ENCODE data around the gene EPHB2.

The EPHB2 gene

DNA sequence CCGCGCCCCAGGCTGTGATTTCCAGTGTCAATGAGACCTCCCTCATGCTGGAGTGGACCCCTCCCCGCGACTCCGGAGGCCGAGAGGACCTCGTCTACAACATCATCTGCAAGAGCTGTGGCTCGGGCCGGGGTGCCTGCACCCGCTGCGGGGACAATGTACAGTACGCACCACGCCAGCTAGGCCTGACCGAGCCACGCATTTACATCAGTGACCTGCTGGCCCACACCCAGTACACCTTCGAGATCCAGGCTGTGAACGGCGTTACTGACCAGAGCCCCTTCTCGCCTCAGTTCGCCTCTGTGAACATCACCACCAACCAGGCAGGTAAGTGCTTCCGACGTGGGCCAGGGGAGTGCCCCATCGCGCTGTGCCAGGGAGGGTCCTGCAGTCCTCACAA lies 154.2 kb downstream of the EPHB2 start:
- DNase-seq, result no peak

GRCh38 chr1:22865736-22866135 lies 155.1 kb downstream of the EPHB2 start:
- no peak for DNase-seq

- no peak for DNase-seq
These were observed 156.2 kb downstream of the EPHB2 start for GRCh38 chr1:22866868-22867267.

- no peak for DNase-seq
These were observed 157.7 kb downstream of the EPHB2 start for GRCh38 chr1:22868331-22868730.

- no peak for DNase-seq
These were observed 158.7 kb downstream of the EPHB2 start for GRCh38 chr1:22869325-22869724.

DNA sequence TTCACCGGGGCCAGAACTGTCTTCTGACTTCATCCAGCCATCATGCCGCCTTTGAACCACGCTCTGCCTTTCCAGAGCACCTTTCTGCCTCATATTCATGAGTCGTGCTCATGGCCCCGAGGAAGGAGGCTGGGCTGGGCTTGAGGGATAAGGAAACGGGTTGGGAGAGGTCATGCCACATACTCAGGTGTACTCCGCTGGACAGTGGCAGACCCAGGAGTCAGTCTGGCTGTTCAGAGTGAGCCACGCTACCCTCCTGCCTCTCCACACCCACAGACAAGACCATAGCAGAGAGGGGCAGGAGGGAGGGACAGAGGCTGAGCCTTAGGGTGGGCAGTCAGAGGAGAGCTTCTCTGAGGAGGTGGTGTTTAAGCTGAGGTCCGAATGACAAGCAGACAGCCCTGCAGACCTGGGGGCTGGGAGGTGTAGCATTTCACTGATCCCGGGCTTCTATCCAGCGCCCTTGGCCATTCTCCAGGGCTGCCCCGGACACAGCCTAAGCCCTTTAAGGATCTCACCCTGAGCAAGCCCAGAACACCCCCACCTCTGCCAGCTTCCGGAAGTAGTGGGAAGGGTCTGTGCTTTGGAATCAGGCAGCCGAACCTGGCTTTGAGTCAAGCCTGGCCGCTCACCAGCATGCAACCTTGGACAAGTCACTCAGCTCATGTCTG lies 159.7 kb downstream of the EPHB2 start:
- no peak for DNase-seq

GRCh38 chr1:22872981-22873664 lies 162.5 kb downstream of the EPHB2 start:
- DNase-seq, result no peak

DNA sequence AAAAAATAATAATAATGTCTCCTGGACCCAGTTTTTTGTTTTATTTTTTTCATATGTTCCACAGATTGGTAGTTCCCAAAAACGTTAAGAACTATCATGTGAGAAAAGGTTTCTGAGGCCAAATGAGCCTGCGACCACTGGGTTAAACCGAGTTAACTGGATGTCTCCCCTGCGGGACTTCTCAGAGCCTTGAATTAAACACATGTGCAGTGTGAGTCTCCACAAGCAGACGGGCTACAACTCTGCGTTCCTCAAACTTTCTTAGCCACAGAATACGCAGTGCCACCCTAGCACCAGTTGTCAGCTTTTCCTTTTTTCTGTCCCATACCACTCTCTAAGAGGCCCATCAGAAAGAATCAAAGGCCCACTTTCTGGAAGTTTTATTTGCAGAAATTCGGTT lies 164.1 kb downstream of the EPHB2 start:
- no peak for DNase-seq

GRCh38 chr1:22875241-22875640 lies 164.6 kb downstream of the EPHB2 start:
- DNase-seq, result no peak

GRCh38 chr1:22875841-22876240 lies 165.2 kb downstream of the EPHB2 start:
- DNase-seq, result no peak

DNA sequence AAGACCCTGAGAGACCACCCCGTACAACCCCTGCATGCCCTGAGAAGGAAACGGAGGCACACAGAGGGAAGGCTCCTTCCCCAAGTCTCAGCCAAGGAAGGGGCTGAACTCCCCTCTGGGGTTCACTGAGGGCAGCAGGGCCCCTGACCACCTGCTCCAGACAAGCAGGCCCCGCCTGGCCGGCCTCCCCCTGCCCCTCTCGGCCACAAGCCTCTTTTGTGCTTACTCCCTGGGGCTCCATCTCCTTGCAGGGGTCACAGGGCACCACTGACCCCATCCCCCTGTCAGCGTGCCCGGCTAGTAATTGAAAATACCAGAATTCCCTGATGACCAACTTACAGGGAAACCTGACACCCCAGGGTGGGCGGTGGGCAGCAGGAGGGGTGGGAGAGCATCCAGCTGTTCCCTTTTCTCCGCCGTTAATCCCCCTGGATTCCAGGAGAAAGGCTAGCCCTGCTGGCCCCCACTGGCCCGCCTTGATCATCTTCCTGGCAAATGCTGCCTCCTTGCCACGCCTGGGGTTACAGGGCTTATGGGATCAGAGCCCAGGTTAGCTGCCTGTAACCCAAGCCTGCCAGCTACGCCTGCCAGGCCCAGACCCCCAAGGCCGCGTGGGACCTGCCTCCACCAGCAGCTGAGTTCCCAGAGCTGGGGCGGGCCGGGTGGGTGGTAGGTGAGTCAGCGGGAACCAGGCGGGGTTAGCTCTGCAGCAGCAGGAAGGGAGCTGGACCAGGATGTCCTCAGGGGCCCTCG lies 165.9 kb downstream of the EPHB2 start:
- DNase-seq, result no peak

DNA sequence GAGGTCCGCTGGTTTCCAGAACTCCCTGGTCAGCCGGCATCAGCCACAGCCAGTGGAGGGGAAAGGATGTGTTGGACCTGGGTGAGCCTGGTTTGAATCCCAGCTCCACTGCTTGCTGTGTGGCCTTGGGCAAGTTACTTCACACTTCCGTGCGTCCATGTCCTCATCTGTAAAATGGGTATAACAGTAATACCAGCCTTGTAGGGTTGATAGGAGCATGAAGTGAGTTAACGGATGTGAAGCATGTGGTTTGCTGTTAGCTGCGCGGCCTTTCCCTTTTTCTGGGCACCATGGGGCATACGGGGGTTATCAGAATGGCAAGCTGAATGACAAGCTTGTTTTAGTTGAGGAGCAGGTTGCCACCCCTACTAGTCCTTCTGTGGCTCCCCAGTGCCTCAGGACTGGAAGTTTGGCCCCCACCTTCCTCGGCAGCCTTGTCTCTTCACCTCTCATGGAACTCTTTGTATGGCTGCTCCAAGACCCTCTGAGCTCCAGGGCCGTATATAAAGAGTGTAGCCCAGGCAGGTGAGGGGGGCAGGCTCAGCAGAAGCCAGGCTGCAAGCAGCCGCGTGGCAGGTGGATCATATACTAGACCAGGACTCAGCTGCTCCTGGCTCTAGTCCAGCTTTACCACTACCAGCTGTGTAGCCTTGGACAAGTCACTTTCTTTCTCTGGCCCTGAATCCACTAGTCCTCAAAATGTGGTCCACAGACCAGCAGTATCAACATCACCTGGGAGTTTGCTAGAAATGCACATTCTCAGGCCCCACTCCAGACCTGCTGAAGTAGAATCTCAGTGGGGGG lies 166.7 kb downstream of the EPHB2 start:
- DNase-seq, result no peak

- DNase-seq, result no peak
These were observed 167.3 kb downstream of the EPHB2 start for GRCh38 chr1:22877980-22878379.

- DNase-seq, result no peak
These were observed 168.0 kb downstream of the EPHB2 start for GRCh38 chr1:22878626-22879025.

GRCh38 chr1:22879445-22879844 lies 168.8 kb downstream of the EPHB2 start:
- DNase-seq, result no peak

DNA sequence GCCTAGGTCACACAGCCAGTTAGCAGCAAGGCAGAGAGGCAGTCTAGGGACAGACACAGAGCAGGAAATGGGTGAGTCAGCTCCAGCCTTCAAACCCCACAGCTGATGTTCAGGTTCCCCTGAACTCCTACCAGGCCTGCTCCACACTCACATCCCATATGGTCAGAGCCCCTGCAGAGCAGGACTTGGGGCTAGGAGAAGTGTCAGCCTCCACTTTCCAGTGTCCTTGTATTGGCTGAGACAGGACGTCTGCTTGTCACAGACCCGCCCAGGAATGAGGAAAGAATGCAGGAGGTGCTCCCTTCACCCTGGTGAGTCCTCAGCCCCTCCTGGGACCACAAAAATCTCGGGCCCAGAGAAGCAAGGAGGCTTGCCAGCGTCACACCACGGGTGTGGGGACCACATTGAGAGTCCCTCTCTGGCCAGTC lies 169.5 kb downstream of the EPHB2 start:
- DNase-seq, result peak in 1 of 2 experiments; percentile 6

DNA sequence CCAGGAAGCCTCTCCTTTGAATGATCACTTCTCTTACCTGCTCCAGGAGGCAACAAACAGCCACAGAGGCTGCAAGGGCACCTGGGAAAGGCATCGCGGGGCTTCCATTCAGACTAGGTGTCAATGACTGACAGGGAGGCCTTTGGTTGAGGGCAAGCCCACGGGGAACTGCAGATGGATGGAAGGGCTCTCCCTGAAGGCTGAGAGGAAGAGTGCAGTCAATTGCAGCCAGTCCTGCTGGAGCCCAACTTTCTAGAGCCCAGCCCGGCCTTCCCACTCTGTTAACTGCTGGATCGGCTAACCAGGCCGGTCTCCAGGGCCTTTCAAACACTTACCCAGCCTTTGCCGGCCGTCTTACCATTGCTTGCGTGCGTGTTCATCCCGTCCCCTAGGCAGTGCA lies 172.8 kb downstream of the EPHB2 start:
- no peak for DNase-seq

DNA sequence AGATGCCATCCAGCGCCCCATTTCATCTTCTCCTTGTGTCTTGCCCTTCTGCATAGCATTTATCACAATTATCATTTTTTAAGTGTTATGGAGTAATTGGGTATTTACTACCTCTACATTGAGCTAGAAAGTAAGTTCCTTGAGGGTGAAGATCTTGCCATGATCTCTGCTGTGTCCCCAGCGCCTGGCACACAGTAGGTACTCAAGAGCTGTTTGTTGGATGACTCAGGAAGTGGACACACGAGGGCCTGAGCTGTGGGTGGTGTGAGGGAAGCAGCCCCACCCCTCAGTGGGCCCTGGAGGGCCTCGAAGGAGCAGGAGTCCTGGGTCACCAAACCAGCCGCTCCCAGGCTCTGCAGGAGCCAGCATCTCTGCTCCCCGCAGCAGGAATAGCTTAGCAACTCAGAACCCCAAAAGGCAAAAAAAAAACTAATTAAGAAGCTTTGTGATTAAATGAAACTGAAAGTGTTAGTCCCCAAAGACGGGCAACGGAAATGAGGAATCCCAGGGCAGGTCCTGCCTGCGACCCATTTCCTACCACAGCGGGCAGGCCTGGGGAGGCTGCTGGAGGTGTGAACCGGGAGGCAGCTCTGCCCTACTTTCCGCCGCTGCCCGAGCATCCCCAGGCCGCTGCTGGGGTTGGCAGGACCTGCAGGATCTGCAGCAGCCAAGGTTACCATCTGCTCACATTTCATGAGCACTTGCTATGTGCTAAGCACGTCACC lies 174.3 kb downstream of the EPHB2 start:
- DNase-seq, result no peak

- no peak for DNase-seq
These were observed 175.6 kb downstream of the EPHB2 start for GRCh38 chr1:22886211-22886610.

DNA sequence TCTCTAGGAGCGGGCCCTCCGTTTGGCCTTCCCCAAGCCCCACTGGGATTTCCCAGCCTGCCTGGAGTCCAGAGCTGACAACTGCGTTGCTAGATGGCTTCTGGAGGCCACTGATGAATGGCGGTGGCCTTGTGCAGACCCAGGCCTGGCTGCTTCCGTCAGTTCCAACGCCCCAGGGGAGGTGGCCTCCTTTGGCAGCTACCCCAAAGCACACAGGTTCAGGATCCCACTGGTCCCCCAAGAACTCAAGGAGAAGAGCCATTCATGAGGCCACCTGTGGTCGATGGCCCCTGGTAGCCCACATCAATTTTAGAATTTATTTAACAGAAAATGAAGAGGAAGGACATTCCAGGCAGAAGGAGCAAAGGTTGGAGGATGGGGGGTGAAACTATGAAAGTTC lies 176.9 kb downstream of the EPHB2 start:
- DNase-seq, result no peak

GRCh38 chr1:22888320-22889075 lies 177.9 kb downstream of the EPHB2 start:
- DNase-seq, result no peak

Measured in Kasumi-1 (cell line).